ENCODE data around the gene SLC35G6.

- TF ChIP-seq, protein P1, sequence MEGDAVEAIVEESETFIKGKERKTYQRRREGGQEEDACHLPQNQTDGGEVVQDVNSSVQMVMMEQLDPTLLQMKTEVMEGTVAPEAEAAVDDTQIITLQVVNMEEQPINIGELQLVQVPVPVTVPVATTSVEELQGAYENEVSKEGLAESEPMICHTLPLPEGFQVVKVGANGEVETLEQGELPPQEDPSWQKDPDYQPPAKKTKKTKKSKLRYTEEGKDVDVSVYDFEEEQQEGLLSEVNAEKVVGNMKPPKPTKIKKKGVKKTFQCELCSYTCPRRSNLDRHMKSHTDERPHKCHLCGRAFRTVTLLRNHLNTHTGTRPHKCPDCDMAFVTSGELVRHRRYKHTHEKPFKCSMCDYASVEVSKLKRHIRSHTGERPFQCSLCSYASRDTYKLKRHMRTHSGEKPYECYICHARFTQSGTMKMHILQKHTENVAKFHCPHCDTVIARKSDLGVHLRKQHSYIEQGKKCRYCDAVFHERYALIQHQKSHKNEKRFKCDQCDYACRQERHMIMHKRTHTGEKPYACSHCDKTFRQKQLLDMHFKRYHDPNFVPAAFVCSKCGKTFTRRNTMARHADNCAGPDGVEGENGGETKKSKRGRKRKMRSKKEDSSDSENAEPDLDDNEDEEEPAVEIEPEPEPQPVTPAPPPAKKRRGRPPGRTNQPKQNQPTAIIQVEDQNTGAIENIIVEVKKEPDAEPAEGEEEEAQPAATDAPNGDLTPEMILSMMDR (IDR thresholded peaks at IDR 0.05): no peak
- TF ChIP-seq EZH2phosphoT487 (IDR thresholded peaks at IDR 0.05): no peak
Observed at GRCh38 chr17:7440113-7440833, 41.0 kb upstream of the SLC35G6 start.
